ENCODE measurements around the gene MAF.

Gene MAF

GRCh38 chr16:79589601-79590102 is 10.9 kb downstream of the MAF start:
- peaks cover 38% of the 10 kb centered on the region for H3K4me1 ChIP-seq (ENCODE audit: control insufficient read depth, insufficient read depth, low read length)
- no peak overlapping the region for H3K9ac ChIP-seq (ENCODE audit: low read depth, low read length)
- H3K9me3 ChIP-seq (ENCODE audit: control insufficient read depth, insufficient read depth, low read length) = no peaks in the 10 kb centered on the region
- H3K4me3 ChIP-seq (ENCODE audit: low read depth, low read length) = peak overlapping the region; percentile 51
- no peaks in the 10 kb centered on the region for H3K36me3 ChIP-seq (ENCODE audit: control insufficient read depth, insufficient read depth, low read length)
- H3K27ac ChIP-seq (ENCODE audit: low read depth, low read length) = no peak overlapping the region
- peaks cover 27% of the 10 kb centered on the region for H3K27me3 ChIP-seq (ENCODE audit: control insufficient read depth, insufficient read depth, low read length)

GRCh38 chr16:79587897-79588296 is 12.6 kb downstream of the MAF start:
- H3K4me1 ChIP-seq (ENCODE audit: control insufficient read depth, insufficient read depth, low read length) = peaks cover 30% of the 10 kb centered on the region
- H3K4me3 ChIP-seq (ENCODE audit: low read depth, low read length) = no peak overlapping the region
- H3K27me3 ChIP-seq (ENCODE audit: control insufficient read depth, insufficient read depth, low read length) = peaks cover 27% of the 10 kb centered on the region
- no peaks in the 10 kb centered on the region for H3K36me3 ChIP-seq (ENCODE audit: control insufficient read depth, insufficient read depth, low read length)
- no peak overlapping the region for H3K9ac ChIP-seq (ENCODE audit: low read depth, low read length)
- H3K9me3 ChIP-seq (ENCODE audit: control insufficient read depth, insufficient read depth, low read length) = no peaks in the 10 kb centered on the region
- no peak overlapping the region for H3K27ac ChIP-seq (ENCODE audit: low read depth, low read length)

GRCh38 chr16:79587296-79587695 is 13.2 kb downstream of the MAF start:
- peaks cover 24% of the 10 kb centered on the region for H3K4me1 ChIP-seq (ENCODE audit: control insufficient read depth, insufficient read depth, low read length)
- H3K9ac ChIP-seq (ENCODE audit: low read depth, low read length) = no peak overlapping the region
- H3K4me3 ChIP-seq (ENCODE audit: low read depth, low read length) = no peak overlapping the region
- H3K27me3 ChIP-seq (ENCODE audit: control insufficient read depth, insufficient read depth, low read length) = peaks cover 27% of the 10 kb centered on the region
- H3K36me3 ChIP-seq (ENCODE audit: control insufficient read depth, insufficient read depth, low read length) = no peaks in the 10 kb centered on the region
- H3K9me3 ChIP-seq (ENCODE audit: control insufficient read depth, insufficient read depth, low read length) = no peaks in the 10 kb centered on the region
- no peak overlapping the region for H3K27ac ChIP-seq (ENCODE audit: low read depth, low read length)

GRCh38 chr16:79582789-79583188 is 17.7 kb downstream of the MAF start:
- no peak overlapping the region for H3K27ac ChIP-seq (ENCODE audit: low read depth, low read length)
- H3K9me3 ChIP-seq (ENCODE audit: control insufficient read depth, insufficient read depth, low read length) = no peaks in the 10 kb centered on the region
- H3K9ac ChIP-seq (ENCODE audit: low read depth, low read length) = no peak overlapping the region
- no peaks in the 10 kb centered on the region for H3K36me3 ChIP-seq (ENCODE audit: control insufficient read depth, insufficient read depth, low read length)
- H3K4me3 ChIP-seq (ENCODE audit: low read depth, low read length) = no peak overlapping the region
- peaks cover 39% of the 10 kb centered on the region for H3K4me1 ChIP-seq (ENCODE audit: control insufficient read depth, insufficient read depth, low read length)
- H3K27me3 ChIP-seq (ENCODE audit: control insufficient read depth, insufficient read depth, low read length) = no peaks in the 10 kb centered on the region

GRCh38 chr16:79580453-79581191 is 19.9 kb downstream of the MAF start:
- Histone ChIP-seq H3K36me3 (ENCODE audit: control insufficient read depth, insufficient read depth, low read length) (no peaks in the 10 kb centered on the region), H3K9ac (ENCODE audit: low read depth, low read length) (no peak overlapping the region), H3K27me3 (ENCODE audit: control insufficient read depth, insufficient read depth, low read length) (no peaks in the 10 kb centered on the region), H3K9me3 (ENCODE audit: control insufficient read depth, insufficient read depth, low read length) (no peaks in the 10 kb centered on the region), H3K4me1 (ENCODE audit: control insufficient read depth, insufficient read depth, low read length) (peaks cover 39% of the 10 kb centered on the region), H3K27ac (ENCODE audit: low read depth, low read length) (no peak overlapping the region), H3K4me3 (ENCODE audit: low read depth, low read length) (no peak overlapping the region)

- Histone ChIP-seq H3K27me3 (ENCODE audit: control insufficient read depth, insufficient read depth, low read length) (no peaks in the 10 kb centered on the region), H3K36me3 (ENCODE audit: control insufficient read depth, insufficient read depth, low read length) (no peaks in the 10 kb centered on the region), H3K9ac (ENCODE audit: low read depth, low read length) (no peak overlapping the region), H3K4me1 (ENCODE audit: control insufficient read depth, insufficient read depth, low read length) (peaks cover 36% of the 10 kb centered on the region), H3K4me3 (ENCODE audit: low read depth, low read length) (no peak overlapping the region), H3K27ac (ENCODE audit: low read depth, low read length) (no peak overlapping the region), H3K9me3 (ENCODE audit: control insufficient read depth, insufficient read depth, low read length) (no peaks in the 10 kb centered on the region)
These were observed 23.9 kb downstream of the MAF start for GRCh38 chr16:79576602-79577001.

GRCh38 chr16:79573884-79574283 is 26.7 kb downstream of the MAF start:
- Histone ChIP-seq H3K36me3 (ENCODE audit: control insufficient read depth, insufficient read depth, low read length) (no peaks in the 10 kb centered on the region), H3K27ac (ENCODE audit: low read depth, low read length) (no peak overlapping the region), H3K4me1 (ENCODE audit: control insufficient read depth, insufficient read depth, low read length) (peaks cover 11% of the 10 kb centered on the region; the same call in 1 of the 2 replicates), H3K9ac (ENCODE audit: low read depth, low read length) (no peak overlapping the region), H3K4me3 (ENCODE audit: low read depth, low read length) (no peak overlapping the region), H3K9me3 (ENCODE audit: control insufficient read depth, insufficient read depth, low read length) (no peaks in the 10 kb centered on the region), H3K27me3 (ENCODE audit: control insufficient read depth, insufficient read depth, low read length) (no peaks in the 10 kb centered on the region)

GRCh38 chr16:79573071-79573470 is 27.5 kb downstream of the MAF start:
- no peak overlapping the region for H3K27ac ChIP-seq (ENCODE audit: low read depth, low read length)
- no peaks in the 10 kb centered on the region for H3K27me3 ChIP-seq (ENCODE audit: control insufficient read depth, insufficient read depth, low read length)
- H3K36me3 ChIP-seq (ENCODE audit: control insufficient read depth, insufficient read depth, low read length) = no peaks in the 10 kb centered on the region
- no peaks in the 10 kb centered on the region for H3K9me3 ChIP-seq (ENCODE audit: control insufficient read depth, insufficient read depth, low read length)
- H3K9ac ChIP-seq (ENCODE audit: low read depth, low read length) = no peak overlapping the region
- H3K4me3 ChIP-seq (ENCODE audit: low read depth, low read length) = no peak overlapping the region
- H3K4me1 ChIP-seq (ENCODE audit: control insufficient read depth, insufficient read depth, low read length) = peaks cover 6% of the 10 kb centered on the region; the same call in 1 of the 2 replicates

- Histone ChIP-seq H3K27me3 (ENCODE audit: control insufficient read depth, insufficient read depth, low read length) (no peaks in the 10 kb centered on the region), H3K9ac (ENCODE audit: low read depth, low read length) (no peak overlapping the region), H3K9me3 (ENCODE audit: control insufficient read depth, insufficient read depth, low read length) (no peaks in the 10 kb centered on the region), H3K4me3 (ENCODE audit: low read depth, low read length) (no peak overlapping the region), H3K36me3 (ENCODE audit: control insufficient read depth, insufficient read depth, low read length) (no peaks in the 10 kb centered on the region), H3K27ac (ENCODE audit: low read depth, low read length) (peak overlapping the region; percentile 58), H3K4me1 (ENCODE audit: control insufficient read depth, insufficient read depth, low read length) (peaks cover 6% of the 10 kb centered on the region; the same call in 1 of the 2 replicates)
These were observed 28.5 kb downstream of the MAF start for GRCh38 chr16:79571903-79572535.

- Histone ChIP-seq H3K27me3 (ENCODE audit: control insufficient read depth, insufficient read depth, low read length) (no peaks in the 10 kb centered on the region), H3K27ac (ENCODE audit: low read depth, low read length) (peak overlapping the region; percentile 58), H3K9ac (ENCODE audit: low read depth, low read length) (no peak overlapping the region), H3K36me3 (ENCODE audit: control insufficient read depth, insufficient read depth, low read length) (no peaks in the 10 kb centered on the region), H3K4me3 (ENCODE audit: low read depth, low read length) (no peak overlapping the region), H3K9me3 (ENCODE audit: control insufficient read depth, insufficient read depth, low read length) (no peaks in the 10 kb centered on the region), H3K4me1 (ENCODE audit: control insufficient read depth, insufficient read depth, low read length) (peaks cover 6% of the 10 kb centered on the region; the same call in 1 of the 2 replicates)
These were observed 29.3 kb downstream of the MAF start for GRCh38 chr16:79571065-79571902.
